HCT116 (cell line): ENCODE data around the gene ANKRD30B. TPM values are rescaled to one million over a fixed set of nuclear protein-coding genes. Genes with fewer than 3 reads are reported as not detected.
"Not testable (repeated sequence)": the region's sequence is repeated elsewhere in the genome, so short reads cannot be mapped to it uniquely, and the experiment has no call there.

Source experiments
- ATAC-seq: fragments of 200-7000 bp; cut with Tn5 transposase; 2 replicates; pipeline ENCODE4 v1.9.1; 2020; ENCODE audit warnings: mild to moderate bottlenecking, moderate library complexity
- BruUV-seq: library from RNA; stranded (reverse); fragments of 400-500 nt; replicated peaks from 2 replicates; lab custom pipeline; 2021; lab: Mats Ljungman, UMichigan
- CTCF ChIA-PET: fragments of 300-600 bp; sonication (Branson Sonifier 250); formaldehyde crosslinking; loops from one replicate; lab custom pipeline; 2021; ENCODE audit warnings: antibody characterized with exemption; lab: Charles Lee
- POLR2A ChIA-PET: fragments of 300-600, 350-600 bp; sonication (Branson Sonifier 250); formaldehyde crosslinking; loops from one replicate; lab custom pipeline; 2021; ENCODE audit warnings: antibody characterized with exemption; lab: Charles Lee
- RAD21 ChIA-PET, 2 experiments: fragments of 300-600 bp; sonication (Branson Sonifier 250); formaldehyde crosslinking; loops; one replicate each; lab custom pipeline; 2023; ENCODE audit warnings: low total read pairs in 2 of 2; ENCODE audit not compliant: uncharacterized antibody in 2 of 2, unreplicated experiment in 2 of 2, low non-redundant PET in 1 of 2; lab: Charles Lee
- DNase-seq: peaks from one replicate; pipeline ENCODE4 v3.0.0-alpha.2; 2010; ENCODE audit warnings: low read depth, low spot score
- H2AFZ ChIP-seq: fragments of 200-600 bp; shearing (Covaris generic), sonication (generic); 2 replicates; pipeline ENCODE4 v1.6.1; 2017; ENCODE audit warnings: low read depth, mixed run types, mixed read lengths, antibody characterized with exemption, low read length; ENCODE audit not compliant: poor library complexity, severe bottlenecking
- H3K27ac ChIP-seq: 2 replicates; pipeline ENCODE4 v1.5.1; 2012; ENCODE audit warnings: low read depth, low read length
- H3K27me3 ChIP-seq: fragments of 200-600 bp; sonication (generic); 2 replicates; pipeline ENCODE4 v1.6.1; 2016; ENCODE audit warnings: mixed run types, low read length, mixed read lengths; ENCODE audit not compliant: insufficient read depth
- H3K36me3 ChIP-seq, 2 experiments: fragments of 200-500 bp in 1 of 2; fragments of 200-600 bp in 1 of 2; sonication (Bioruptor generic) in 1 of 2; sonication (generic) in 1 of 2; 2 replicates each; pipeline versions ENCODE4 v1.5.1 to v1.6.1; 2014 to 2016; ENCODE audit warnings: low read length in 2 of 2, inconsistent platforms in 1 of 2, mixed read lengths in 1 of 2, mixed run types in 1 of 2; ENCODE audit not compliant: insufficient read depth in 2 of 2, control insufficient read depth in 1 of 2
- H3K4me1 ChIP-seq, 2 experiments: fragments of 200-600 bp in 1 of 2; sonication (generic) in 1 of 2; 2 replicates each; pipeline versions ENCODE4 v1.5.1 to v1.6.1; 2012 to 2017; ENCODE audit warnings: low read length in 2 of 2, inconsistent platforms in 1 of 2, mild to moderate bottlenecking in 1 of 2, mixed read lengths in 1 of 2, mixed run types in 1 of 2, moderate library complexity in 1 of 2; ENCODE audit not compliant: insufficient read depth in 2 of 2, control insufficient read depth in 1 of 2
- H3K4me2 ChIP-seq: fragments of 200-600 bp; sonication (generic); 2 replicates; pipeline ENCODE4 v1.6.1; 2017; ENCODE audit warnings: mixed run types, low read length, mixed read lengths
- H3K4me3 ChIP-seq, 2 experiments: fragments of 200-600 bp in 1 of 2; sonication (generic) in 1 of 2; replicated peaks in 1 of 2; 2 replicates each; pipeline ENCODE4 v1.5.1; 2011 to 2016; ENCODE audit warnings: low read length in 2 of 2, control low read depth in 1 of 2, low read depth in 1 of 2, mild to moderate bottlenecking in 1 of 2, mixed read lengths in 1 of 2, mixed run types in 1 of 2
- H3K79me2 ChIP-seq: fragments of 200-600 bp; sonication (generic); 2 replicates; pipeline ENCODE4 v1.6.1; 2017; ENCODE audit warnings: mild to moderate bottlenecking, mixed run types, low read length, moderate library complexity, mixed read lengths; ENCODE audit not compliant: insufficient read depth
- H3K9ac ChIP-seq: fragments of 200-600 bp; sonication (generic); 2 replicates; pipeline ENCODE4 v1.6.1; 2016; ENCODE audit warnings: low read length, mixed read lengths
- H3K9me2 ChIP-seq: fragments of 200-600 bp; sonication (generic), shearing (Covaris generic); 2 replicates; pipeline ENCODE4 v1.6.1; 2017; ENCODE audit warnings: mixed run types, mild to moderate bottlenecking, moderate library complexity; ENCODE audit not compliant: insufficient read depth
- H3K9me3 ChIP-seq, 2 experiments: fragments of 200-500 bp in 1 of 2; fragments of 200-600 bp in 1 of 2; sonication (Bioruptor generic) in 1 of 2; sonication (generic) in 1 of 2; 2 replicates each; pipeline ENCODE4 v1.6.1; 2014 to 2017; ENCODE audit warnings: low read length in 2 of 2, mixed read lengths in 2 of 2, inconsistent platforms in 1 of 2, low read depth in 1 of 2, mild to moderate bottlenecking in 1 of 2, mixed run types in 1 of 2, moderate library complexity in 1 of 2; ENCODE audit not compliant: control insufficient read depth in 1 of 2, insufficient read depth in 1 of 2
- H4K20me1 ChIP-seq: fragments of 200-600 bp; sonication (generic), shearing (Covaris generic); 2 replicates; pipeline ENCODE4 v1.6.1; 2017; ENCODE audit warnings: mixed run types, mild to moderate bottlenecking, moderate library complexity; ENCODE audit not compliant: insufficient read depth
- ATF3 ChIP-seq: IDR thresholded peaks from 2 replicates; pipeline ENCODE4 v1.6.1; 2012
- CEBPB ChIP-seq: IDR thresholded peaks from 2 replicates; pipeline ENCODE4 v1.6.1; 2012; ENCODE audit warnings: low read depth
- CTCF ChIP-seq, 3 experiments: fragments of 200-600 bp in 1 of 3; sonication (generic) in 1 of 3; IDR thresholded peaks in 2 of 3; conservative IDR thresholded peaks in 1 of 3; 2 replicates each; pipeline ENCODE4 v1.5.1; 2012 to 2017; ENCODE audit warnings: low read depth in 2 of 3, low read length in 2 of 3, antibody characterized with exemption in 1 of 3, borderline replicate concordance in 1 of 3, control low read depth in 1 of 3, mild to moderate bottlenecking in 1 of 3, mixed read lengths in 1 of 3, mixed run types in 1 of 3, moderate library complexity in 1 of 3; ENCODE audit not compliant: insufficient read depth in 1 of 3
- EGR1 ChIP-seq: IDR thresholded peaks from 2 replicates; pipeline ENCODE4 v1.6.1; 2012; ENCODE audit warnings: low read depth
- ELF1 ChIP-seq: IDR thresholded peaks from 2 replicates; pipeline ENCODE4 v1.6.1; 2012; ENCODE audit warnings: low read depth, borderline replicate concordance
- EZH2 ChIP-seq: fragments of 200-600 bp; sonication (generic); IDR thresholded peaks from 2 replicates; pipeline ENCODE4 v1.6.1; 2017; ENCODE audit warnings: antibody characterized with exemption, mixed run types
- FOSL1 ChIP-seq: IDR thresholded peaks from 2 replicates; pipeline ENCODE4 v1.6.1; 2012; ENCODE audit warnings: low read depth
- JUND ChIP-seq: IDR thresholded peaks from 2 replicates; pipeline ENCODE4 v1.6.1; 2012
- POLR2A ChIP-seq: IDR thresholded peaks from 2 replicates; pipeline ENCODE4 v1.7.0; 2011; ENCODE audit warnings: borderline replicate concordance; ENCODE audit not compliant: insufficient read depth, insufficient read length; ENCODE audit errors: extremely low read depth
- POLR2AphosphoS5 ChIP-seq: IDR thresholded peaks from 2 replicates; pipeline ENCODE4 v1.6.1; 2011; ENCODE audit warnings: mild to moderate bottlenecking, low read depth, low read length, moderate library complexity
- SIN3A ChIP-seq: IDR thresholded peaks from 2 replicates; pipeline ENCODE4 v1.6.1; 2012; ENCODE audit warnings: low read depth
- SP1 ChIP-seq: IDR thresholded peaks from 2 replicates; pipeline ENCODE4 v1.6.1; 2012; ENCODE audit warnings: low read depth
- ZFX ChIP-seq: fragments of 450-650 bp; IDR thresholded peaks from 2 replicates; pipeline ENCODE4 v1.6.1; 2017
- ZNF274 ChIP-seq: fragments of 200-500 bp; sonication (Bioruptor generic); IDR thresholded peaks from 2 replicates; pipeline ENCODE4 v1.6.1; 2014; ENCODE audit warnings: mild to moderate bottlenecking, low read depth, low read length, inconsistent platforms
- intact Hi-C: fragments of 100-400 bp; cut with micrococcal nuclease; formaldehyde crosslinking; loops from 2 replicates; pipeline ENCODE4 v1.10.0; 2022
- total RNA-seq: library from RNA; stranded (reverse); gene quantifications from one replicate; pipeline ENCODE4 v1.2.1, GENCODE V29; 2021; ENCODE audit not compliant: unreplicated experiment
- TF ChIP-seq, protein P1 (sequence below): IDR thresholded peaks from 2 replicates; pipeline ENCODE4 v1.6.1; 2012

The ANKRD30B gene
- total RNA-seq, 1 experiment from 2014 or later: not detected

GRCh38 chr18:14763566-14763965 lies 15.6 kb downstream of the ANKRD30B start:
- H3K9ac ChIP-seq, H3K4me1 ChIP-seq, H3K9me3 ChIP-seq, H3K36me3 ChIP-seq, H3K27ac ChIP-seq, CTCF ChIA-PET, RAD21 ChIA-PET, H4K20me1 ChIP-seq, POLR2A ChIA-PET, DNase-seq, H3K4me2 ChIP-seq, H3K4me3 ChIP-seq, H3K27me3 ChIP-seq, BruUV-seq, ATAC-seq, H3K79me2 ChIP-seq, H3K9me2 ChIP-seq, H2AFZ ChIP-seq, intact Hi-C loops: not testable (repeated sequence)

DNA sequence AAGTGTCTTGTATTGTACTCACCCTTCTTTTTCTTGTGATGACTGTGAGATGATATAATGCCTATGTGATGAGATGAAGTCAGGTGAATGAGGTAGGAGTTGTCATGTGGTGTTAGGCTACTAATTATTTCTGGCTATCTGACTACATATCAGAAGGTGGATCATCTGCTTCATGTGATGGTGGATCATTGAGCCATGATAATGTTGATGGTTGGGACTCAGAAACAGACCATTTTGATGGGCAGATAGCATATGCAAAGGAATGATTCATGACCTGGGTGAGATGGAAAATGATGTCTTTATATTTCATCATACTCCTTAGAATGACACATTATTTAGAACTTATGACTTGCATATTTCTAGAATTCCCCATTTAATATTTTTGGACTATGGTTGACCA lies 19.5 kb downstream of the ANKRD30B start:
- DNase-seq: no peak

GRCh38 chr18:14768241-14768640 lies 20.3 kb downstream of the ANKRD30B start:
- H3K9me3 ChIP-seq: peaks cover 3 to 12% of the 10 kb centered on the region in 2 experiments; a peak in 2 of 4 replicates
- no peaks in the 10 kb centered on the region for H3K9me2 ChIP-seq
- H4K20me1 ChIP-seq: no peaks in the 10 kb centered on the region
- no peak overlapping the region for H3K9ac ChIP-seq
- ChIA-PET RAD21 (no interaction called here), POLR2A (no interaction called here), CTCF (no interaction called here)
- no TSS peak for BruUV-seq
- DNase-seq: no peak
- H3K4me2 ChIP-seq: no peak overlapping the region
- intact Hi-C loops: no loop called here
- H2AFZ ChIP-seq: no peak overlapping the region
- H3K27me3 ChIP-seq: no peaks in the 10 kb centered on the region
- H3K27ac ChIP-seq: no peak overlapping the region
- H3K4me1 ChIP-seq: no peaks in the 10 kb centered on the region
- no peak overlapping the region for H3K4me3 ChIP-seq
- H3K79me2 ChIP-seq: no peaks in the 10 kb centered on the region
- ATAC-seq: no peak
- no peaks in the 10 kb centered on the region for H3K36me3 ChIP-seq
- no peak for TF ChIP-seq ATF3
- no peak for TF ChIP-seq FOSL1
- no peak for TF ChIP-seq ELF1
- TF ChIP-seq POLR2AphosphoS5: no peak
- TF ChIP-seq CTCF (IDR thresholded peaks at IDR 0.05 in 2 of 3, conservative IDR thresholded peaks at IDR 0.05 in 1 of 3; ENCODE audit: borderline replicate concordance in 1 of 3, insufficient read depth in 1 of 3, low read depth in 2 of 3, low read length in 2 of 3): no peak
- TF ChIP-seq ZFX: no peak
- TF ChIP-seq POLR2A: no peak
- no peak for TF ChIP-seq CEBPB
- no peak for TF ChIP-seq ZNF274
- no peak for TF ChIP-seq EZH2
- TF ChIP-seq SP1: no peak
- TF ChIP-seq, protein P1, sequence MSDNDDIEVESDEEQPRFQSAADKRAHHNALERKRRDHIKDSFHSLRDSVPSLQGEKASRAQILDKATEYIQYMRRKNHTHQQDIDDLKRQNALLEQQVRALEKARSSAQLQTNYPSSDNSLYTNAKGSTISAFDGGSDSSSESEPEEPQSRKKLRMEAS: no peak

More for the DNA sequence above, 19.5 kb downstream of the ANKRD30B start:
- Histone ChIP-seq H3K9ac (no peak overlapping the region), H3K9me3 (peaks cover 3 to 12% of the 10 kb centered on the region in 2 experiments; a peak in 2 of 4 replicates), H3K9me2 (no peaks in the 10 kb centered on the region), H4K20me1 (no peaks in the 10 kb centered on the region), H3K27me3 (no peaks in the 10 kb centered on the region), H3K4me2 (no peak overlapping the region), H3K27ac (no peak overlapping the region), H3K4me1 (no peaks in the 10 kb centered on the region), H2AFZ (no peak overlapping the region), H3K4me3 (no peak overlapping the region), H3K36me3 (no peaks in the 10 kb centered on the region), H3K79me2 (no peaks in the 10 kb centered on the region)
- TF ChIP-seq FOSL1 (no peak), EGR1 (no peak), JUND (no peak), ELF1 (no peak), SIN3A (no peak)
- ATAC-seq: no peak
- intact Hi-C loops: no loop called here
- RAD21 ChIA-PET: no interaction called here
- no TSS peak for BruUV-seq
- CTCF ChIA-PET: no interaction called here
- POLR2A ChIA-PET: no interaction called here
